GM20000 (cell line): ENCODE measurements around the gene GATA1.
"Not testable (repeated sequence)": the region's sequence is repeated elsewhere in the genome, so short reads cannot be mapped to it uniquely, and the experiment has no call there.

Source experiments
- DNase-seq: peaks from one replicate; pipeline ENCODE4 v3.0.0; 2012; ENCODE audit warnings: low spot score
- TF ChIP-seq, protein P1 (sequence below): IDR thresholded peaks from 2 replicates; pipeline ENCODE4 v1.5.1; 2012; ENCODE audit warnings: mild to moderate bottlenecking, control low read depth; ENCODE audit errors: extremely low read depth, missing control alignments

The GATA1 gene

DNA sequence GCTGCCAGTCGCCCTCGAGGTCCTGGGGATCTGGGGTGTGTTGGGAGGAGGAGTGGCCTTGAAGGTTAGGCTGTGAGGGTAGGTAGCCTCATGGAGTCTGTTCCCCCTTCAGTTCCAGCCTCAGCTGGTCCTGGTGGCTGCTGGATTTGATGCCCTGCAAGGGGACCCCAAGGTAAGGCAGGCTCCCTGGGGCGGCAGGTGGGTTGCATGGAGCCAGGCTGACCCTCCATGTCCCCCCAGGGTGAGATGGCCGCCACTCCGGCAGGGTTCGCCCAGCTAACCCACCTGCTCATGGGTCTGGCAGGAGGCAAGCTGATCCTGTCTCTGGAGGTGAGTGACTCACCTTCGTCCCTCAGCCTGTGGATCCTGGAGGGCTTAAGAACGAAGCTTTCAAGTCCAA, 28.3 kb downstream of the GATA1 start:
- DNase-seq, result no peak
- TF ChIP-seq, protein P1, sequence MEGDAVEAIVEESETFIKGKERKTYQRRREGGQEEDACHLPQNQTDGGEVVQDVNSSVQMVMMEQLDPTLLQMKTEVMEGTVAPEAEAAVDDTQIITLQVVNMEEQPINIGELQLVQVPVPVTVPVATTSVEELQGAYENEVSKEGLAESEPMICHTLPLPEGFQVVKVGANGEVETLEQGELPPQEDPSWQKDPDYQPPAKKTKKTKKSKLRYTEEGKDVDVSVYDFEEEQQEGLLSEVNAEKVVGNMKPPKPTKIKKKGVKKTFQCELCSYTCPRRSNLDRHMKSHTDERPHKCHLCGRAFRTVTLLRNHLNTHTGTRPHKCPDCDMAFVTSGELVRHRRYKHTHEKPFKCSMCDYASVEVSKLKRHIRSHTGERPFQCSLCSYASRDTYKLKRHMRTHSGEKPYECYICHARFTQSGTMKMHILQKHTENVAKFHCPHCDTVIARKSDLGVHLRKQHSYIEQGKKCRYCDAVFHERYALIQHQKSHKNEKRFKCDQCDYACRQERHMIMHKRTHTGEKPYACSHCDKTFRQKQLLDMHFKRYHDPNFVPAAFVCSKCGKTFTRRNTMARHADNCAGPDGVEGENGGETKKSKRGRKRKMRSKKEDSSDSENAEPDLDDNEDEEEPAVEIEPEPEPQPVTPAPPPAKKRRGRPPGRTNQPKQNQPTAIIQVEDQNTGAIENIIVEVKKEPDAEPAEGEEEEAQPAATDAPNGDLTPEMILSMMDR, result no peak

- TF ChIP-seq, protein P1, result no peak
- no peak for DNase-seq
Measured at GRCh38 chrX:48815266-48815665, 28.9 kb downstream of the GATA1 start.

DNA sequence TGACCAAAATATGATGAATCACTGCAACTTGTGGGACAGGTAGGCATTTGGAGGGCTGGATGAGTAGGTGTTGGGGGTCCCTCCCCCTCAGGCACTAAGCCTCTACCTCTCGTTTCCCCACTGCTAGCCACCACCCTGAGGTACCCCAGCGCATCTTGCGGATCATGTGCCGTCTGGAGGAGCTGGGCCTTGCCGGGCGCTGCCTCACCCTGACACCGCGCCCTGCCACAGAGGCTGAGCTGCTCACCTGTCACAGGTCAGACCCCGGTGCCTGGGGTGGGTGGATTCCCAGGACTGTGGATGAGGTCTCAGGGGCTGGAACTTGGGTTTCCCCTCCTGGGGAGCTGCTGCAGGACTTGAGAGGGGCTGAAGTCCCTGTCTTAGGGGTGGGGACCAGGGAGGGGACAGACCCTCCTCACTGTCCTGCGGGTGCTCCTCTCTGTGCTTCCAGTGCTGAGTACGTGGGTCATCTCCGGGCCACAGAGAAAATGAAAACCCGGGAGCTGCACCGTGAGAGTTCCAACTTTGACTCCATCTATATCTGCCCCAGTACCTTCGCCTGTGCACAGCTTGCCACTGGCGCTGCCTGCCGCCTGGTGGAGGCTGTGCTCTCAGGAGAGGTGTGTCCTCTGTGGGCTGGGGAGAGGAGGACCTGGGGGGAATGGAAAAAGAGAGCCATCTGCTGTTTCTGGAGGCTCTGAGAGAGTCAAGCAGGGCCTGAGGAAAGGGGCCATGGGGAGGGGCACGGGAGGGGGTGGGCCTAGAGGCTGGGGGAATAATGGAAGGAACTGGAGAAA, 29.8 kb downstream of the GATA1 start:
- DNase-seq, result no peak
- TF ChIP-seq, protein P1, result no peak

DNA sequence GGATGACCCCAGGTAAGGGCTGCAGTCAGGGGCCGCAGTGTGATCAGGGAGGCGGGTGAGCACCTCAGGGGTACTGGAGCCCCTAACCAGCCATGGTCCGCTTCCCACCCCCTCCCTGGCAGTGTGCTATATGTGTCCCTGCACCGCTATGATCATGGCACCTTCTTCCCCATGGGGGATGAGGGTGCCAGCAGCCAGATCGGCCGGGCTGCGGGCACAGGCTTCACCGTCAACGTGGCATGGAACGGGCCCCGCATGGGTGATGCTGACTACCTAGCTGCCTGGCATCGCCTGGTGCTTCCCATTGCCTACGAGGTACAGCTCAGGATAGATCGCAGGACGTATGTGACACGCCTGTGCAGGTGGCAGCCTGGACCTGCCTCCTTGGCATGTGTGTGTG, 31.7 kb downstream of the GATA1 start:
- no peak for DNase-seq
- TF ChIP-seq, protein P1, result no peak

DNA sequence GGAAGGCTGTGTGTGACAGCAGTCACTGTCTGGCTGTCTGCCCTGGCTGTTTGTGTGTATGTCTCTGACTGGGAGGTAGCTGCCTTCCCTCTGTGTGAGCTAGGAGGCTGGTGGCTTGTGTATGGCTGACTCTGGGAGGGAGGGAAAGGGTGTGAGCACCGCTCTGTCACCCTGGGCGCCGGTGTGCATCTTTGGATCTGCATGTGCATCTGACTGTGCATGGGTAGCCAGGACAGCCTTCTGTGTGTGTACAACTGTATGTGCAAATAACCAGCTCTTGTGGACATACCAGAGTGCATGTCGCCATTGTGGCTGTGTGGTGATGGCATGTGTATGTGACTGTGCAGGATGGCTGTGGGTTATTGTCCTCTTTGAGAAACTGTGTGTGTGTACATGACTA, 32.5 kb downstream of the GATA1 start:
- TF ChIP-seq, protein P1, result no peak

DNA sequence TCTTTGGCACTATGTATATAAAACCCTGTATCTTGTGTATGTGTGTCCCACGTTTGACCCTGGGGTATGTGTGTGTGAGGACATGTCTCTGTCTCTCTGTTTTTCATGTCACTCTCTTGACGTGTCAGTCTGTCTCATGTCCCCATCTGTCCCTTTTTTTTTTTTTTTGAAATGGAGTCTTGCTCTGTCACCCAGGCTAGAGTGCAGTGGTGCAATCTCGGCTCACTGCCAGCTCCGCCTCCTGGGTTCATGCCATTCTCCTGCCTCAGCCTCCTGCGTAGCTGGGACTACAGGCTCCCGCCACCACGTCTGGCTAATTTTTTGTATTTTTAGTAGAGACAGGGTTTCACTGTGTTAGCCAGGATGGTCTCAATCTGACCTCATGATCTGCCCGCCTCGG, 33.0 kb downstream of the GATA1 start:
- DNase-seq, result not testable (repeated sequence)

More for the DNA sequence above, 32.5 kb downstream of the GATA1 start:
- no peak for DNase-seq

DNA sequence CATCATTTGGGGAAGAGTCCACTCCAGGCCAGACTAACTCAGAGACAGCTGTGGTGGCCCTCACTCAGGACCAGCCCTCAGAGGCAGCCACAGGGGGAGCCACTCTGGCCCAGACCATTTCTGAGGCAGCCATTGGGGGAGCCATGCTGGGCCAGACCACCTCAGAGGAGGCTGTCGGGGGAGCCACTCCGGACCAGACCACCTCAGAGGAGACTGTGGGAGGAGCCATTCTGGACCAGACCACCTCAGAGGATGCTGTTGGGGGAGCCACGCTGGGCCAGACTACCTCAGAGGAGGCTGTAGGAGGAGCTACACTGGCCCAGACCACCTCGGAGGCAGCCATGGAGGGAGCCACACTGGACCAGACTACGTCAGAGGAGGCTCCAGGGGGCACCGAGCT, 36.7 kb downstream of the GATA1 start:
- TF ChIP-seq, protein P1, result no peak
- DNase-seq, result no peak

DNA sequence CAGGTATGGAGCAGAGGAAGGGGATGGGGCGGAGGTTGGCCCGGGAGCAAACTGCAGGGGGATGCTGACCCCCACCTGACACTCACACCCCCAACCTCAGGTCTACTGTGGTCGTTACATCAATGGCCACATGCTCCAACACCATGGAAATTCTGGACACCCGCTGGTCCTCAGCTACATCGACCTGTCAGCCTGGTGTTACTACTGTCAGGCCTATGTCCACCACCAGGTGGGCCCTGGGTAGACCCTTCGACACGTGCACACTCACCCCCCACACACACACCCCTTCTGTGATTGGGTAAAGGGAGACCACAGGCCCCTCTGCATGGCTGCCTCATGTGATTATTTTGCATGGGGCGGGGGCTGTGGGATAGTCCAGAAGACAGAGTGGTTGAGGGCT, 37.7 kb downstream of the GATA1 start:
- TF ChIP-seq, protein P1, result no peak
- no peak for DNase-seq
